HEK293T (cell line): ENCODE data around the gene GCM1.

ENCODE experiments used
- BHLHE40 ChIP-seq: fragments of 450-650 bp; IDR thresholded peaks from 2 replicates; pipeline ENCODE4 v1.6.1; 2016; ENCODE audit warnings: mild to moderate bottlenecking, moderate library complexity, borderline replicate concordance
- FOXK2 ChIP-seq: fragments of 450-650 bp; IDR thresholded peaks from 2 replicates; pipeline ENCODE4 v1.6.1; 2016; ENCODE audit warnings: mild to moderate bottlenecking
- HDGF ChIP-seq: fragments of 450-650 bp; IDR thresholded peaks from 2 replicates; pipeline ENCODE4 v1.6.1; 2017; ENCODE audit warnings: antibody characterized with exemption, borderline replicate concordance
- L3MBTL2 ChIP-seq: fragments of 450-650 bp; conservative IDR thresholded peaks from 2 replicates; pipeline ENCODE4 v1.6.1; 2016; ENCODE audit warnings: mild to moderate bottlenecking
- LEF1 ChIP-seq: fragments of 450-650 bp; IDR thresholded peaks from 2 replicates; pipeline ENCODE4 v1.6.1; 2017; ENCODE audit warnings: mild to moderate bottlenecking, borderline replicate concordance
- SP1 ChIP-seq: fragments of 450-650 bp; IDR thresholded peaks from 2 replicates; pipeline ENCODE4 v1.6.1; 2017
- SUZ12 ChIP-seq: fragments of 450-650 bp; IDR thresholded peaks from 2 replicates; pipeline ENCODE4 v1.6.1; 2016; ENCODE audit warnings: mild to moderate bottlenecking

GRCh38 chr6:53115113-53115512, 33.5 kb downstream of the GCM1 start:
- TF ChIP-seq HDGF (no peak), SUZ12 (no peak), SP1 (no peak), LEF1 (no peak), FOXK2 (no peak), L3MBTL2 (no peak), BHLHE40 (no peak)
